ENCODE measurements around the gene KCNJ9. TPM values are rescaled to one million over a fixed set of nuclear protein-coding genes. Genes with fewer than 3 reads are reported as not detected.

KCNJ9 gene
- total RNA-seq, 3 donors from 2014 or later (not counting 1 experiment from before 2014, with no cell fraction given): not detected

- peak overlapping the region in 1 of 2 donors; percentile 89 for H3K27ac Mint-ChIP-seq
- Histone ChIP-seq H3K36me3 (ENCODE audit: control insufficient read depth, insufficient read depth, low read length) (peaks cover 24% of the 10 kb centered on the region), H3K9me3 (ENCODE audit: control insufficient read depth, insufficient read depth, low read length) (no peaks in the 10 kb centered on the region), H3K4me3 (ENCODE audit: low read length) (no peak overlapping the region), H3K4me1 (ENCODE audit: control insufficient read depth, insufficient read depth, low read length) (peaks cover 33% of the 10 kb centered on the region), H3K27me3 (ENCODE audit: control insufficient read depth, insufficient read depth, low read length) (no peaks in the 10 kb centered on the region), H3K27ac (ENCODE audit: low read length) (no peak overlapping the region)
- WGBS (ENCODE audit: insufficient coverage): 81% methylated on average over 4 of the region's 4 CpGs
- H3K27me3 Mint-ChIP-seq (ENCODE audit: low read depth in 2 of 2): no peaks in the 10 kb centered on the region
- no peaks in the 10 kb centered on the region for H3K9me3 Mint-ChIP-seq
- ATAC-seq (no peak), DNase-seq (no peak)
- H3K4me3 Mint-ChIP-seq: peak overlapping the region; percentile 40
- H3K4me1 Mint-ChIP-seq: peaks cover 22 to 47% of the 10 kb centered on the region in 2 donors
- intact Hi-C loops (cut with micrococcal nuclease): no loop called here
- H3K36me3 Mint-ChIP-seq: no peaks in the 10 kb centered on the region
- no peak for TF ChIP-seq CTCF (IDR thresholded peaks at IDR 0.05)
These were observed 15.2 kb downstream of the KCNJ9 start for GRCh38 chr1:160096274-160097116.

GRCh38 chr1:160097151-160097910 is 16.0 kb downstream of the KCNJ9 start:
- no peak for TF ChIP-seq CTCF (IDR thresholded peaks at IDR 0.05)
- peak in 1 of 2 donors; percentile 44 for DNase-seq

GRCh38 chr1:160097911-160098851 is 16.8 kb downstream of the KCNJ9 start, which contains the start of gene IGSF8:
Gene IGSF8 (minus strand): TSS chr1:160098619. CDS start chr1:160098472, 147 bp downstream.
- intact Hi-C loops (cut with micrococcal nuclease): loop anchor here (2.0 kb wide), 1 partner anchor 13 kb away; no protein-coding TSS in a partner anchor
- Histone ChIP-seq H3K4me3 (ENCODE audit: low read length) (peak within 1 kb of the TSS; percentile 77), H3K27me3 (ENCODE audit: control insufficient read depth, insufficient read depth, low read length) (no peaks in the 10 kb centered on the region), H3K9me3 (ENCODE audit: control insufficient read depth, insufficient read depth, low read length) (no peaks in the 10 kb centered on the region), H3K4me1 (ENCODE audit: control insufficient read depth, insufficient read depth, low read length) (peaks cover 43% of the 10 kb centered on the region), H3K36me3 (ENCODE audit: control insufficient read depth, insufficient read depth, low read length) (peaks cover 12% of the 10 kb centered on the region), H3K27ac (ENCODE audit: low read length) (peak within 1 kb of the TSS; percentile 87)
- H3K36me3 Mint-ChIP-seq: no peaks in the 10 kb centered on the region
- no peaks in the 10 kb centered on the region for H3K9me3 Mint-ChIP-seq
- WGBS (ENCODE audit: insufficient coverage): 3% methylated on average over 62 of the region's 64 CpGs
- TF ChIP-seq CTCF (IDR thresholded peaks at IDR 0.05): no peak
- H3K27me3 Mint-ChIP-seq (ENCODE audit: low read depth in 2 of 2): peaks cover 0 to 2% of the 10 kb centered on the region in 2 donors
- ATAC-seq (peak; percentile 59 to 83 (median 69)), DNase-seq (peak; percentile 81 to 95)
- peaks cover 36 to 56% of the 10 kb centered on the region in 2 donors for H3K4me1 Mint-ChIP-seq
- H3K4me3 Mint-ChIP-seq: peak within 1 kb of the TSS; percentile 95
- peak within 1 kb of the TSS; percentile 84 to 89 for H3K27ac Mint-ChIP-seq

More at GRCh38 chr1:160097151-160097910, 16.0 kb downstream of the KCNJ9 start:
- no peaks in the 10 kb centered on the region for H3K9me3 Mint-ChIP-seq
- ATAC-seq: no peak
- H3K27ac Mint-ChIP-seq: peak overlapping the region; percentile 83 to 89
- H3K4me1 Mint-ChIP-seq: peaks cover 29 to 49% of the 10 kb centered on the region in 2 donors
- Histone ChIP-seq H3K4me3 (ENCODE audit: low read length) (peak overlapping the region; percentile 77), H3K4me1 (ENCODE audit: control insufficient read depth, insufficient read depth, low read length) (peaks cover 35% of the 10 kb centered on the region), H3K27me3 (ENCODE audit: control insufficient read depth, insufficient read depth, low read length) (no peaks in the 10 kb centered on the region), H3K36me3 (ENCODE audit: control insufficient read depth, insufficient read depth, low read length) (peaks cover 17% of the 10 kb centered on the region), H3K27ac (ENCODE audit: low read length) (no peak overlapping the region), H3K9me3 (ENCODE audit: control insufficient read depth, insufficient read depth, low read length) (no peaks in the 10 kb centered on the region)
- intact Hi-C loops (cut with micrococcal nuclease): no loop called here
- WGBS (ENCODE audit: insufficient coverage): 84% methylated on average over 5 of the region's 5 CpGs
- peak overlapping the region; percentile 95 for H3K4me3 Mint-ChIP-seq
- H3K27me3 Mint-ChIP-seq (ENCODE audit: low read depth in 2 of 2): no peaks in the 10 kb centered on the region
- no peaks in the 10 kb centered on the region for H3K36me3 Mint-ChIP-seq
